HG02885 (cell line): ENCODE results near the gene GIPC1.

Experiments used
- ATAC-seq: cut with Tn5 transposase; IDR thresholded peaks from one replicate; pipeline ENCODE4 v1.9.1; 2021; ENCODE audit warnings: mild to moderate bottlenecking; ENCODE audit not compliant: unreplicated experiment, poor library complexity

GIPC1 gene

DNA sequence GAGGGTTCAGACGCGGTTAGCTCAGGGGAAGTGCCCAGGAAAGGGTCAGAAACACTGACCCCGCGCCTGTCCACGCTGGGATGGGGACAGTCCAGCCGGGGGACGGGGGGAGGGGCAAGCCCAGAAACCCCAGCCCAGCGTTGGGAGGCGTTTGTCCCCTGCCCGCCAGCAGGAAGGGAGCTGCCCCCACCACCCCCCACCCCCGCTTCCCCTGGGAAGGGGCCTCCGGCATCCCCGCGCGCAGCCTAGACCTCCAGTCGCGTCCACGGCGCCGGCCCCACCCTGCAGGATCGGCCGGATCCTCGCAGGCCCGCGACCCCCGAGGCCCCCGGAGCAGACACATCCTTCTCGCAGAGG lies 277 bp downstream of the GIPC1 start:
- no peak for ATAC-seq

DNA sequence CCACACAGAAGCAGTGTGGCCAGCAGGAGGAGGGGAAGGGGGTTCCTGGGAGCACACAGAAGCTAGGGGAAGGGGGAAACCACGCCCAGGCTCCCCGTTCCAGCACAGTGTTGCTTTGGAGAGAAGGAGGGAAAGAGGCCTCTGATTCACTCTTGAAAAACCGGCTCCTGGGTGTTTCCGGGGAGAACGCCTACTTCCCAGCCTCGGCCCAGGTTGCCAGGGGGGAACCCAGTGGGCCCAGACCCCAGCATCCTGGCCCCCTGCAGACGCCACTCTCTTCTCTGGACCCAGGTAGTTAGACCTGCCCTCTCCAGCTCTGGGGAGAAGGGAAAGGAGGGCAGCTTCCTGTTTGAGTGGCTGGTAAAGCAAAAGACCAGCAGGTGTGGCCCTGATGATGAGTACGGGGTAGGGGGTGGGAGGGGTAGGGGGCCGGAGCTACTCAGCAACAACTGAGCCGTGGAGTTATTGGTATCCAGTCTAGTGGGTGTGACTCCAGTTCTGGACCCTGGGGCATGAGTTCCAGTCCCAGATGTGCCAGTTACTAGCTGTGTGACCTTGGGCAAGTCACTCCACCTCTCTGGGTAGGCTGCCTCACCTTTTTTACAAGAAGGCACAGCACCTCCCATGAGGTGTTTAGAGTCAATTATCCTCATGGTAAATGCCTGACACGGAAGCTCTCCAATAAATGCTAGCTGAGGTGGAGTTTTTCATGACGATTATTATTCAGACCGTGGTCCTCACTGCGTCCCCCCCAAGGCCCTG lies 836 bp downstream of the GIPC1 start:
- no peak for ATAC-seq

DNA sequence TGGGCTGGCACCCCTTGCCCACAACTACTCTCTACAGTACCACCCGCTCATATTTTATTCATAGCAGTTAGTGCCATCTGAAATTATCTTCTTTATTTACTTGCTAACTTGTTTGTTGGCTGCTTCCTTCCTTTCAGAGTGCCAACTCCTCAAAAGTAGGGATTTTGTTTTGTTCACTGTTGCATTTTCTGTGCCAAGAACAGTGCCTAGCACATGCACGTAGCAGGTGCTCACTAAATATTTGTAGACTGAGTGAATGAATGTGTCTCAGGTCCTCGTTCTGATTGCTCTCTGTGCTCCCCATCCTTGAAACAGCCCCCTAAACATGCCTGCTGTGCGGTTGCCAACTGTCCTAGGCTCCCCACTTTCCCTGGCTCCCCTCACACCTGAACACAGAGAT lies 1.5 kb downstream of the GIPC1 start:
- ATAC-seq = no peak

DNA sequence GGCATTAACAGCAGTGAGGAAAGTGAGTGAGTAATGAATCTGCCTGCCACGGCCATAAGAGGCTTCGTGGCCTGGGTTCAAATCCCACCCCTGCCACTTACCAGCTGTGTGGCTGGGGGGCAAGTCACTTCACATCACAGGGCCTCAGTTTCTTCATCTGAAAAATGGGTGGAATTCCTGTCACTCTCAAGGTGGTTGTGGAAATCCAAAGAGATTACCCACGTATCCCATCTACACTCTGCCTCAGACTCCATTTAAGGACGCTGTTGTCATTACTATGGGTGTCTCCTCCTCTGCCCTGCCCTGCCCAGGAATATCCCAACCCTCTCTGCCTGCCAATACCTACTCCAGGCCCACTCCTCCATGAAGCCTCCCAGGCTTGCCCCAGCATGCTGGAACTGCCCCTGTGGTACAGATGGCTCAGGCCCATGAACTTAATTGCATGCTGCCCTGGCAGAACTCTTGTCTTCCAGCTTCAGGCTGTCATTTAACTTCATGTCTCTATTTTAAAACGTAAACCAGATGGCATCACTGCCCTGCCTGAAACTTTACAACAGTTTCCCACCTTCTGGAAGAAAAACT lies 3.1 kb downstream of the GIPC1 start:
- ATAC-seq = no peak

DNA sequence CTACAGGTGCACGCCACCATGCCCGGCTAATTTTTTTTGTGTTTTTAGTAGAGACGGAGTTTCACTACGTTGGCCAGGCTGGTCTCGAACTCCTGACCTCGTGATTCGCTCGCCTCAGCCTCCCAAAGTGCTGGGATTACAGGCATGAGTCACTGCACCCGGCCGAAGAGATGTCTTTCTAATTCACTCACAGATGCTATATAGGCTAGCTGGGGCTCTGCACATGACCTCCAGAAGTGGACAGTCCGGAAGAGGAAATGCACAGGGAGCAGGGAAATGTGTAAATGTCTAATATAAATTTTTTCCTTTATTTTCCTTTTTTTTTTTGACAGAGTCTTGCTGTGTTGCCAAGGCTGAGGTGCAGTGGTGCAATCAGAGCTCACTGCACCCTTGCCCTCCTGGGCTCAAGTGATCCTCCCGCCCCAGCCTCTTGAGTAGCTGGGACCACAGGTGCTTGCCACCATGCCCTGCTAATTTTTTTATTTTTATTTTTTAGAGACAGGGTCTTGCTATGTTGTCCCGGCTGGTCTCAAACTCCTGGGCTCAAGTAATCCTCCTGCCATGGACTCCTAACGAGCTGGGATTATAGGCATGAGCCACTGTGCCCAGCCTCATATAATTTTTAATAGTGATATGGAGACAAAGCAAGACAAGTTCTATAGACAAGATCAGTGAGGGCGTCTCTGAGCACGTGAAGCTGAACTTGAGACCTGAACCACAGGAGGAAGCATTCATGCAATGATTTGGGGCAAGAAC lies 8.4 kb downstream of the GIPC1 start:
- no peak for ATAC-seq

DNA sequence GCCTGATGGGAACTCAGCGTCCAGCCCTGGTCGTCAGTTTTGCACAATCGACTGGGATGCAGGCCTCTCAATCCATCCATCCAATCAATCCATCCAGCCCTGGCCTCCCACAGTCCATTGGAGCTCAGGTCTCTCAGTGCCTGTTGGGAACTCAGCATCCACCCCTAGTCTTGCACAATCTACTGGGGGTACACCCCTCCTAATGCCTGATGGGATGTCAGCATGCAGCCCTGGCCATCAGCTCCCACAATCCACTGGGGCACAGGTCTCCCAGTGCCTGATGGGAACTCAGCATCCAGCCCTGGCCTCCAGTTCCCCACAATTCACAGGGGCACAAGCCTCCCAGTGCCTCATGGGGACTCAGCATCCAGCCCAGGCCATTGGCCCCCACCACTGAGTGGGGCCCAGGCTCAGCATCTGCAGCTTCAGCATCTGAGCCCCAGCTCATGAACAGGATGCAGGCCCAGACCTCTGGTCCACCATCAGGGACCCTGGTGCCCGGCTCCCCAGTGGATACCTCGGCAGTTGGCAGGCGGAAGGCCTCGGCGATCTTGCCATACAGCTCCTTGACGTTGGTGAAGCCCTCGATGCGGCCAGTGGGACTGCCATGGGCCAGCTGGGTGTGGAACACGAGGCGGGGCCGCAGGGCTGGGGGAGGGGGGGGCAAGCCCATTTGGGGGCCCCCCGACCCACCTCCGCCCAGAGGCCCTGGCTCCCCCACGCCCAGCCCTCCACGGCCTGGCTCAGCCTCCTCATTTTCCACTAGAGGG lies 13.6 kb downstream of the GIPC1 start:
- ATAC-seq = no peak

DNA sequence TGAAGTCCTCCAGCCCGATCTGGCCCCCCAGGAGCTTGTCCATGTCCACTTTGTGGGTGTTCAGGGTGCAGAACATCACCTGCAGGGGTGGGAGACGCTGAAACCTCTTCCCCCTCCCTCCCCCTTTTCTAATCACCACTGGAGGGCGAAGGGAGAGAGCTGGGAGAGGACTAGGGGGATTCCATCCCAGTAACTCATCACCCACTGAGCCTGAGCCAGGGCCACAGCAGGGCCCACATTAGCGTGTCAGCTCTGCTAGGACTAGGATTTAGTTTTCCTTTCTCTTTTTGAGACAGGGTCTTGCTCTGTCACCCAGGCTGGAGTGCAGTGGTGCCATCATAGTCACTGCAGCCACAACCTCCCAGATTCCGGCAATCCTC lies 15.2 kb downstream of the GIPC1 start:
- ATAC-seq = no peak

DNA sequence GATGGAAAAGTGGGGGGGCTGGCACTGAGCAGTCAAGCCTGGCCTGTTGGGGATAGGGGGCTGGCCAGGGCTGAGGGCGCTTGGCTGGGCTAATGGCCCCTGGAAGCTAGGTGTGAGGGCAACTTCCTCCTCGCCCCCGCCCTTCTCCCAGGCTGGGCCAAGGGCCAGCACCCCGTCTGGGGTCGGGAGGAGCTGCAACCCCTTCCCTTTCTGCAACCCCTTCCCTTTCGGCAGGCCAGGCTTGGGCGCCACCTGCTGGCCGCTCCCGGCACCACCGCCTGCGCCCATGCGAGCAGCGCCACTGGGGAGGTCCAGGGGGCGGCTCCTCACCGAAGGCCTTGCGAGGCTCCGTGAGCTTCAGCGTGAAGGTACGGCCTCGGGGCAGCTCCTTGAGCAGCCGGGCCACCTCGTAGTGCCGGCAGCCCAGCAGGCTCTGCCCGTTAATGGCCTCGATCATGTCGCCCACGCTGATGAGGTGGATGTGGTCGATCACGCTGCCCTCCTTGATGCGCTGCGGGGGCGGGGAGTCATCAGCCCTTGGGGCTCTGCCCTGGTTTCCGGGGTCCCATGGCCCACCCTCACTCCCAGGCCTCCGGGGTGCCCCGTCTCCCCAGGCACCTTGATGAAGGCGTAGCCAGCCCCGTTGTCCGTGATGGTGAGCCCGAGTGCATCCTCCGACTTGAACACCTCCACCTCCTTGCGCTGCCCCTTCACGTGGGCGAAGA lies 15.8 kb downstream of the GIPC1 start:
- no peak for ATAC-seq

DNA sequence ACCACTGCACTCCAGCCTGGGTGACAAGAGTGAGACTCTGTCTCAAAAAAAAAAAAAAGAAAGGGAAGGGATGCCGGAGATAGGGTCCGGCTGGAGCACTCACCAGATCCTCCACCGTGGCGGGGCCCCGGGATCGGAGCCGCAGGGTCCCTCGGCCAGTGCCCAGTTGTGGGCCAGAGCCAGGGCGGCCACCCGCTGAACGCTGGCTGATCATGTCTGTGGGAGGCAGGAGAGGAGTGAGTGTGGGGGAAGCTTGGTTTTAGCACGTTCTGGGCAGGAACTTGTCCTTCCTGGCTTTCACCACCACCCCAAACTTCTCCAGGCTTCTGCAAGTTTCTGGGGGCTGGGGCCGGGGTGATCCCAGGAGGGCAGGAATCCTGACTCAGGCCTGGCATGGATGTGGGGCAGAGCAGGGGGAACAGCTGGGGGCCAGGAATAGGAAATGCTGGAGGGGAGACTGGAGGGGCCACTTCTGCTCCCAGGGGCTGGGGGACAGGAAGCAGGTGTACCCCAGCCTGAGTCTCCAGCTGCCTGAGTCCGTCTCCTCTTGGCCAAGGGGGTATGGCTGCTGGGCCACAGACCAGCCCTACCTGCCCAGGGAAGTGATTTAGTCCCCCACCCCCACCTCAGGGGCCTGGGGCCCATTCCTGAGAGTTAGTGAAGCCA lies 16.5 kb downstream of the GIPC1 start:
- no peak for ATAC-seq

DNA sequence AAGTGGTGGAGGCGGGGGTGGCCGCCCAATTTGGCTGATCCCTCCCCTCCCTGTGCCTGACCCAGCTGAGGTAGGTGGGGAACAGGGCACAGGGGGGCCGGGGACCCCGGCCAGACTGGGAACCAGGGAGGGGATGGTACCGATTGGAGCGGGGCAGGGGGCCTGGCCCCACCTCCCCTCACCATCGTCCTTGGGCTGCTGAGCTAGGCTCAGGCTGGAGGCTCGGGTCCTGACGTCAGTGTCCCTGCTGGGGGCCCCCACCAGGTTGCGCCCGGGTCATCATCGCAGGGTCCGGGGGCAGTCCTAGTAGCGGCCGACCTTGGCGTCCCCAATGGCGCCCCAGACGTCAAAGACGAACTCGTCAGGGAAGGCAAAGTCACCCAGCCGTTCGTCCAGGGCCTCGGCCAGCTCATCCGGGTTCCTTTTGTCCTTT lies 17.8 kb downstream of the GIPC1 start:
- ATAC-seq = no peak

DNA sequence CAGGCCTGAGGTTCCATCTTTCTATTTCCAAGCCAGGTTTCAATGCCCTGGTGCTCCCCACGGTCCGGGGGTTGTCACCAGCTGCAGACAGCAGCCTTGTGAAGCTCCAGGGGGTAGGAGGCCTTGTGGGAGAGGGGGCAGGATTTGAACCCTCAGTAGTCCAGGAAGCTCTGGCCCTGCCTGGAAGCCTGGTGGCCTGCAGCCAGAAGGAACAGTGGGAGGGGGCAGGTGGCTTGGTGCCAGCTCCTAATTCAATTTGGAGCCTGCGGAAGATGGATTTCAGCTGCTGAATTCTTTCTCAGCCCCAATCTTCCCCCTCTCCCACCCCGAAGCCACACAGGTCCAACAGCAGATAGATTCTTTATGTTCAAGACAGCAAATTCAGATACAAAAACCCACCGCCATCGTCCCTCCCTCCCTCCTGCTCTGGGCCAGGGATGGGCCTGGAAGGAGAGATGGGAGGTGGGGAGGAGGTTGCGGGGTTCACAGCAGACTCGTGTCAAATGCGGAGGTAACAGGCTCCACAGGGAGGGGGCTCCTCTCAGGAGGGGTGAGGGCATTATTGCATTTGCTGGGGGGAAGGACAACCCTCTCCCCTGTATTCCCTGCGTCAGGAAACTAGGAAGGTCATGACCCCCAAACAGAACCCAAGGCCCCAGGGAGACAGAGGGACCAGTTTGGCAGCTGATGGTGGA lies 18.4 kb downstream of the GIPC1 start:
- no peak for ATAC-seq

DNA sequence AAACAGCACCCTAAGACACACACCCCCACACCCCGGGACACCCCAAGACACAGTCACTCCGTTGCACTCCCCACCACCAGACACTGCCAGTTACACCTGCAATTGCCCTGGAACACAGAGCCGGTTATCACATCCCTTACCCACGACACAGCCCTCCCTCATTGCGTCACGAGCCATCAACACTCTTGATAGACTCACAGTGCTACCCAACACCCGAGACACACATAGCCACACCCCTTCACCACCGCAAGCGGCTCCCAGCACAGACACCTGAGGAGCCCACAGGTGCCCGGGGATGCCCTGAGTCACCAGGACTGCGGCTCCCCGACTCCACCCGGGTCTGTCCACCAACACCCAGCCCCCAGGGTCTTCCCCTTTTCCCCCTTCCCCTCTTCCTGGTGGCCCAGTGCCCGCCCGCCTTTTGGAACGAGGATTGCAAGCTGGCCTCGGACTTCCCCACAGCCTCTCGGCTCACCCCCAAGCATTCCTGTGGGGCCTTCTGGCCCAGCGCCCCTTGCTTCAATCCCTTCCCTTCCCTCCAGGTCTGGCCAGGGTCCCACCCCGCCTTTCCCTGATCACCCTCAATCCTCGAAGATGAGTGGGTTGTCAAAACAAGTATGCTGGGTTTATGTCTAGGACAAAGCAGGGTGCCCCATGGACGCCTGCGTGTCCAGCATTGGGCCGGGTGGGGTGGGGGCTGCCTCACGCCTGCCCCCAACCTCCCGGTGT lies 19.1 kb downstream of the GIPC1 start:
- ATAC-seq = no peak

DNA sequence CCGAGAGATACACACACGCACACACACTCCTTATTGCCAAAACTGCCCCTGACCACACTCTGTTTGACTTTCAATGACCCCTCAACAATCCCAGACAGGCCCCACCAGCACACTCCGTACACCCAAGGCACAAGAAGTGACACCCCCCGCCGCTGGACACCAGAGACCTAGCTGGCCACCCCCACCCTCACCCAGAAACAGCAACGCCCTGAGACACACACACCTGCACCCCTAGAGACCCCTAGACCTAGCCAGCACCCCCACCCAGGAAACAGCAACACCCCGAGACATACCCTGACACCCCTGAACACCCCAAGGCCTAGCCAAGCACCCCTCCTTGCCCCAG lies 19.6 kb downstream of the GIPC1 start:
- ATAC-seq = no peak

DNA sequence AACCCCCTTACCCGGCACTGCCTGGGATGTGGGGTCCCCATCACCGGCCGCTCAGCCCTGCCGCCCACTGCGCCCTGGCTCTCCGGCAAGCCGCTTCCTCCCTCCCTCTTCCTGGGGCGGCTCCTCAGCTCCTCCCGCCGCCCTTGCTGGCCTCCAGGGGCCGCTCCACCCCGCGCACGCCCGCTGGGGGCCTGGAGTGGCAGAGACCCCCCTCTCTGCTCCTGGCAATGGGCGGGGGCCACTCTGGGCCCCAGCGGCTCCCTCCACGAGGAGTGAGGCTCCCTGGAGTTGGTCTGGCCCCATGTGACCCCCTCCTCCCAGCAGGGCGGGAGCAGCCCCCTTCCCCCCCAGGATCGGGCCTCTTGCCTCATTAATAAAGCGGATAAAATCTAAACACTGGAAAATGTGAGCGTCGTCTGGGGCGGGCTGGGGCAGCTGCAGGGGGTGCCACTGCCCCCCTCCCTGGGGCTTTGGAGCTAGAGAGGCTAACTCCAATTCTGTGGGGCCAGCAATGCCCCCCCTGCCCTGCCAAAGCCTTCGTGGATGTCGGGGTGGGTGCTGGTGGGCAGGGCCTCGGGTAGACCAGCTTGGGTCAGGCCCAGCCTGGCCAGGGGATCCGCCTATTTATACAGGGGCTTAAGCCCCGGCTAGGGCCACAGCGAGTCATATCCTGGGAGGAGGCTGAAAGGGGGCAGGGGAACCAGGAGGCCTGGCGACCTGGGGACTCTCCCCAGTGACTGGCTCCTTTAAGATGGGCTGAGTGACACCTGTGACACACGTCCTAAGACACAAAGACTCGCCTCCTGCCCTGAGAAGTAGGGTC lies 20.5 kb downstream of the GIPC1 start, which contains the start of gene PTGER1:
Gene PTGER1, minus strand, starts transcription at position 104 of the 823 bp plus-strand sequence. CDS start 1,034 bp downstream, outside the sequence.
- no peak for ATAC-seq

DNA sequence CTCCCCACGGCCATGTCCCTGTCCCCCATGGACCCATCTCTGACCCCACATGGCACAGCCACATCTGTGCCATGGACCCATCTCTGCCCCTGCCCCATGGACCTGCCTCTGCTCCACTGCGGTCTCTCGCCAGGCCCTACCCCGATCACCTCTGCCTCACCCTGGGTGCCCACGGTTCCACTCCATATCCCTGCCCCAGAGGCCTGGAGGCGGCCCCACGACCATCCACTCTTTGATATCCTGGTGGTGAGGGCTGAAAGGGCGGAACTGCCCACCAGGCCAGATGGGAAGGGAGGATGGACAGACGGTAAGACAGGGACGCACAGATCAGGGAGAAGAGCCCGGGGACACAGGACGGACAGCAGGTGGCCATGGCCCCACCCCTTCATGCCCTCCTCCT lies 21.1 kb downstream of the GIPC1 start:
- ATAC-seq = no peak

DNA sequence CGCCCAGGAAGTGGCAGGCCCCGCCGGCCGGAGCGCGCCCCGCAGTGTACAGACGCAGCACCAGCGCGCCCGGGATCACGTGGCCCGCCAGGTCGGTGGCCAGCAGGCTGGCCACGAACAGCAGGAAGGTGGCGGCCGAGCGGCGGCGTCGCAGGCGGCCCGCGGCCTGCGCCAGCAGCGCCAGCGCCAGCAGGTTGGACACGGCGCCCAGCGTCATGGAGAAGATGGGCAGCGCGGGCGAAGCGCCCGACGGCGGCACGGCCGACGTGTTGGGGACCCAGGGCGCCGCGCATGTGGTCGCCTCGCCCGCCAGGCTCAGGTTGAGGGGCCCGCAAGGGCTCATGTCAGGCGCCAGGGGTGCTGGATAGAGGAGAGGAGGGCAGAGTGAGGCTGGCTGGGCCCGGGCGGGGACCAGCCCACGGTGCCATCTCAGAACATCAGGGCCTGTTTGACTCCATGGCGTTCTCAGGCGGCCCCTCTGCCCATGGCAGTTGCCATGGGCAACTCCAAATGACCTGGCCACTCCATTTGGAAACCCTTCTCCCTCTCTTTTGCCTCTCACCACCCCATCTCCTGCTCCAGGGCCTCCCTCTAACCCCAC lies 21.8 kb downstream of the GIPC1 start:
- no peak for ATAC-seq
